Omental fat pad (tissue), 4 donors: ENCODE results near the gene MDFIC2. TPM values are rescaled to one million over a fixed set of nuclear protein-coding genes. Genes with fewer than 3 reads are reported as not detected.

Experiments
- ATAC-seq: fragments of 150-250 bp; one replicate; pipeline ENCODE4 v1.9.1; 2016; ENCODE audit warnings: mild to moderate bottlenecking, moderate library complexity; ENCODE audit not compliant: low FRiP score
- DNase-seq: peaks from one replicate; pipeline ENCODE4 v3.0.0-alpha.2; 2019; ENCODE audit warnings: low spot score
- total RNA-seq, 4 donors: library from RNA; depleted of rRNA; stranded (reverse); fragments of >200 nt; gene quantifications; one replicate each; pipeline ENCODE4 v1.1.0, GENCODE V29; 2016
- TF ChIP-seq, protein P1 (sequence below), 3 donors: fragments of 450-650 bp; IDR thresholded peaks; one replicate each; pipeline ENCODE4 v1.5.1; 2016 to 2017; ENCODE audit warnings: antibody characterized with exemption in 3 of 3, mild to moderate bottlenecking in 3 of 3, moderate library complexity in 2 of 3

MDFIC2 gene
- total RNA-seq, 4 donors from 2014 or later, result not detected

DNA sequence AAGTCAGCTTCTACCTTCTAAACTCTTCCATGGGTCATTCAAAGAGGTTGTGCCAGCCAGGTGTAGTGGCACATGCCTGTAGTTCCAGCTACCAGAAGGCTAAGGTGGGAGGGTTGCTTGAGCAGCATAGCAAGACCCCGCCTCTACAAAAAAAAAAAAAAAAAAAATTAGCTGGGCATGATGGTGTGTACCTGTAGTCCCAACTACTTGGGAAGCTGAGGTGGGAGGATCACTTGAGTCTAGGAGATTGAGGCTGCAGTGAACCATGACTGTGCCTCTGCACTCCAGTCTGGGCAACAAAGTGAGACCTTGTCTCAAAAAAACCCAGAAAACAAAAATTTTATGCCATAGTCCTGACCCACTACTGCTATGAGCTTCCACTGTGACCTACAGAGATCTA lies 126.8 kb downstream of the MDFIC2 start:
- TF ChIP-seq, protein P1, sequence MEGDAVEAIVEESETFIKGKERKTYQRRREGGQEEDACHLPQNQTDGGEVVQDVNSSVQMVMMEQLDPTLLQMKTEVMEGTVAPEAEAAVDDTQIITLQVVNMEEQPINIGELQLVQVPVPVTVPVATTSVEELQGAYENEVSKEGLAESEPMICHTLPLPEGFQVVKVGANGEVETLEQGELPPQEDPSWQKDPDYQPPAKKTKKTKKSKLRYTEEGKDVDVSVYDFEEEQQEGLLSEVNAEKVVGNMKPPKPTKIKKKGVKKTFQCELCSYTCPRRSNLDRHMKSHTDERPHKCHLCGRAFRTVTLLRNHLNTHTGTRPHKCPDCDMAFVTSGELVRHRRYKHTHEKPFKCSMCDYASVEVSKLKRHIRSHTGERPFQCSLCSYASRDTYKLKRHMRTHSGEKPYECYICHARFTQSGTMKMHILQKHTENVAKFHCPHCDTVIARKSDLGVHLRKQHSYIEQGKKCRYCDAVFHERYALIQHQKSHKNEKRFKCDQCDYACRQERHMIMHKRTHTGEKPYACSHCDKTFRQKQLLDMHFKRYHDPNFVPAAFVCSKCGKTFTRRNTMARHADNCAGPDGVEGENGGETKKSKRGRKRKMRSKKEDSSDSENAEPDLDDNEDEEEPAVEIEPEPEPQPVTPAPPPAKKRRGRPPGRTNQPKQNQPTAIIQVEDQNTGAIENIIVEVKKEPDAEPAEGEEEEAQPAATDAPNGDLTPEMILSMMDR (IDR thresholded peaks at IDR 0.05), result no peak
- no peak for DNase-seq
- no peak for ATAC-seq

DNA sequence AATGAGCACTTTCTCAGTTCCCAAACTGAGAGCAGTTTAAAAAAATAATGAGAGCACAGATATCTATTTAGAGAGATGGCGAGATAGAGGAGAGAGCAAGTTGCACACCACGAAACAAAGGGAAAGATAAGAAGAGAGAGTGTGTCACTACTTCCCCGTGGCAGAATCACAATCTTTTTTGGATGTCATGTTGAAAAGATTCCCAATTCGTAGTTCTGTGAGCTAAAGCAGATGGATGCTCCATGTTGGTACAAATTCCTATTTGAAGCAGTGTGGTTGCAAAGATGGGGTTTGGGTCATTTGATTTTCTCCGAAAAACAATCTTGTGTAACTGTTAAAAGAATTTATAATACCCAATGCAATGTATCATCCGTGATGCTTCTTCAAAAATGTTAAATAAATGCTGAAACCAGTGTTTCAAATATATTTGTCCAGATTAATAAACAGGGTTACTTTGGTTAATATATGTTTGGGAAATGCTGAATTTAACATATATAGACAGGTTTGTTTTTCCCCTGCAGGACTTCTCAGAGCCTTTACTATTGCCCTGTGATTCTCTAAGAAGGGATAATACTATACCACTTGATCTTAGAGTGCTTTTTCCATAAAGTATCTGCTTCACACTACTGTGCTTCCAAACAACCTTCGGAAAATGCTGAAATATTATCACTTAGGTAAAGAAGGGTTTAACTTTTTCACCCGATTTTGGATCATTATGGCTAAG lies 128.5 kb downstream of the MDFIC2 start:
- no peak for ATAC-seq
- TF ChIP-seq, protein P1 (IDR thresholded peaks at IDR 0.05), result no peak
- DNase-seq, result no peak

DNA sequence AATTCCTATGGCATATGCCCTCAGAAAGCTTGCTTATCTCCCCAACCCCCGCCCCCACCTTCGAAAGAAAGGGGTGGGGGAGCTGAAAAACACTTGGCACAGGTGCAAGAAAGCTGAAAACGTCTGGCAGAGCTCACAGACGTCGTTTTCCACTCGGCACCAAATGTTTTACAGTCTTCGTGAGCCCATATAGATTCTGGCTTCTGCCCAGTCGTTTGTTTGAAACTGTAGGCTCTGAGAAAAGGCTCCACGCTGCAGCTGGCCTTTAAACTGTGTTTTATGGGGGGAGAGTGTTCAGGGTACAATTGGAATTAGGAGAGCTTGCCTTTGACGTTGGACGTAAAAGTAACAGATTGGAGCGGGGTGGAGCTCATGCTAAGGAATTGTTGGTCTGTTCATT lies 130.3 kb downstream of the MDFIC2 start:
- no peak for DNase-seq
- no peak for ATAC-seq
- TF ChIP-seq, protein P1 (IDR thresholded peaks at IDR 0.05), result no peak

DNA sequence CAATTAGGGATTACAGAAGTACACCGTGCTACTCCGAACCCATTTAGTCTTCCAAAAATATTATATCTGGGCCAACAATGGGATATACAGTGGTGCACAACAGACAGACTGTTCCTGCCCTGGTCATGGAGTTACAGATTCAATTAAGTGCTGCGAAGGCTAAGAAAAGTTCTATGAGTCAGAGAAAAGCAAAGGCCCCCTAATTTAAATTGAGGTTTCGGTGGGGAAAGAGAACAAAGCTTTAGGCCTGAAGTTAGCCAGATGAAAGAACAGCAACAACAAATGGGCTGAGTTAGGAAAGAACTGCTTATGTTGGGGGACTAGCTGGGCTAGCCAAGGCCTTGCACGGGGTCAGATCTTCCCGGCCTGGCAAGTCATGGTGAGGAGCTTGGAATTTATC lies 131.8 kb downstream of the MDFIC2 start:
- ATAC-seq, result no peak
- TF ChIP-seq, protein P1 (IDR thresholded peaks at IDR 0.05), result no peak
- DNase-seq, result no peak

GRCh38 chr3:70179111-70179510 lies 133.3 kb downstream of the MDFIC2 start:
- TF ChIP-seq, protein P1 (IDR thresholded peaks at IDR 0.05), result no peak
- no peak for DNase-seq
- ATAC-seq, result no peak

- ATAC-seq (no peak), DNase-seq (no peak)
- TF ChIP-seq, protein P1 (IDR thresholded peaks at IDR 0.05), result no peak
Observed at GRCh38 chr3:70177881-70178645, 134.4 kb downstream of the MDFIC2 start.
